Measurements from ENCODE around the gene ABLIM2. TPM values are rescaled to one million over a fixed set of nuclear protein-coding genes. Genes with fewer than 3 reads are reported as not detected.

ABLIM2 gene
- total and polyA plus RNA-seq, 2 of the 13 experiments (the other 11 are each of a cell fraction or from before 2014, with no cell fraction given) = 0.20 to 0.37 TPM

- no peak for TF ChIP-seq LCORL (IDR thresholded peaks at IDR 0.05)
- TF ChIP-seq LCORL (CRISPR knock-in tag; IDR thresholded peaks at IDR 0.05) = 0 out of 2 replicates have a peak, but pooled peaks have one; percentile 39
- TF ChIP-seq SIX4 (CRISPR knock-in tag; IDR thresholded peaks at IDR 0.05) = no peak
- no peak for TF ChIP-seq HOXA9 (CRISPR knock-in tag; IDR thresholded peaks at IDR 0.05; ENCODE audit: borderline replicate concordance)
- TF ChIP-seq SP1 (IDR thresholded peaks at IDR 0.05) = no peak
- 0 out of 2 replicates have a peak, but pooled peaks have one; percentile 21 for TF ChIP-seq SP1 (CRISPR knock-in tag; IDR thresholded peaks at IDR 0.05)
- TF ChIP-seq TRAFD1 (CRISPR knock-in tag; IDR thresholded peaks at IDR 0.05; ENCODE audit: borderline replicate concordance) = no peak
- TF ChIP-seq ZNF557 (CRISPR knock-in tag; IDR thresholded peaks at IDR 0.05) = no peak
- peak; percentile 9; the same call in 1 of the 2 replicates for TF ChIP-seq ZNF768 (CRISPR knock-in tag; IDR thresholded peaks at IDR 0.05)
- TF ChIP-seq NR0B2 (CRISPR knock-in tag; IDR thresholded peaks at IDR 0.05) = no peak
- 0 out of 2 replicates have a peak, but pooled peaks have one; percentile 44 for TF ChIP-seq CAMTA2 (CRISPR knock-in tag; IDR thresholded peaks at IDR 0.05; ENCODE audit: borderline replicate concordance)
- peak; percentile 19 for TF ChIP-seq YY1 (IDR thresholded peaks at IDR 0.05; ENCODE audit: insufficient read depth, insufficient replicate concordance, low read depth, low read length)
- TF ChIP-seq GMEB1 (CRISPR knock-in tag; IDR thresholded peaks at IDR 0.05; ENCODE audit: borderline replicate concordance) = no peak
- peak; percentile 71; the same call in 1 of the 2 replicates for TF ChIP-seq POLR2G (IDR thresholded peaks at IDR 0.05; ENCODE audit: low read depth, low read length)
- TF ChIP-seq AGO2 (optimal IDR thresholded peaks at IDR 0.05; ENCODE audit: low read depth, low read length) = peak; percentile 1
- TF ChIP-seq ZMYM3 (CRISPR knock-in tag; IDR thresholded peaks at IDR 0.05) = 0 out of 2 replicates have a peak, but pooled peaks have one; percentile 13
- TF ChIP-seq ZBTB38 (CRISPR knock-in tag; IDR thresholded peaks at IDR 0.05) = 0 out of 2 replicates have a peak, but pooled peaks have one; percentile 7
- TF ChIP-seq MAFG (CRISPR knock-in tag; IDR thresholded peaks at IDR 0.05) = no peak
- TF ChIP-seq FOXP4 (CRISPR knock-in tag; IDR thresholded peaks at IDR 0.05) = peak; percentile 56
- 0 out of 2 replicates have a peak, but pooled peaks have one; percentile 29 for TF ChIP-seq ZXDC (CRISPR knock-in tag; IDR thresholded peaks at IDR 0.05)
Observed at GRCh38 chr4:8200302-8200975, 41.8 kb upstream of the ABLIM2 start (continued).

Data from HepG2 (cell line).